Neutrophil (primary cell): Measurements from ENCODE around the gene TMEM91.
A peak's percentile ranks its signal among the peaks of the same experiment; 100 is the strongest.

ENCODE experiments used
- H3K27ac ChIP-seq: fragments of 200-600 bp; sonication (generic); 2 replicates; pipeline ENCODE4 v1.5.1; 2016; ENCODE audit warnings: mild to moderate bottlenecking, moderate library complexity
- H3K27me3 ChIP-seq: fragments of 200-600 bp; sonication (generic); 2 replicates; pipeline ENCODE4 v1.6.0; 2016; ENCODE audit warnings: mild to moderate bottlenecking
- H3K36me3 ChIP-seq: fragments of 200-600 bp; sonication (generic); 2 replicates; pipeline ENCODE4 v1.5.1; 2017
- H3K4me1 ChIP-seq, 2 experiments: fragments of 200-600 bp in 1 of 2; sonication (generic) in 1 of 2; 1 replicate in 1 of 2; 2 replicates in 1 of 2; pipeline versions ENCODE4 v1.5.1 to v1.6.1; 2013 to 2016; ENCODE audit warnings: low read depth in 1 of 2, low read length in 1 of 2, mild to moderate bottlenecking in 1 of 2, moderate library complexity in 1 of 2; ENCODE audit not compliant: control insufficient read depth in 1 of 2, insufficient read depth in 1 of 2
- H3K4me3 ChIP-seq, 2 experiments: fragments of 200-600 bp in 1 of 2; sonication (generic) in 1 of 2; 1 replicate in 1 of 2; 2 replicates in 1 of 2; pipeline ENCODE4 v1.5.1; 2013 to 2016; ENCODE audit warnings: low read depth in 1 of 2, low read length in 1 of 2, mild to moderate bottlenecking in 1 of 2, moderate library complexity in 1 of 2
- H3K9me3 ChIP-seq: fragments of 200-600 bp; sonication (generic); 2 replicates; pipeline ENCODE4 v1.5.1; 2016
- CTCF ChIP-seq: fragments of 200-600 bp; sonication (generic); IDR thresholded peaks from 2 replicates; pipeline ENCODE4 v1.5.1; 2016; ENCODE audit warnings: antibody characterized with exemption

The TMEM91 gene

GRCh38 chr19:41391618-41392017, 15.3 kb downstream of the TMEM91 start:
- no peaks in the 10 kb centered on the region for H3K27me3 ChIP-seq
- H3K4me3 ChIP-seq = no peak overlapping the region
- H3K4me1 ChIP-seq = peaks cover 37 to 40% of the 10 kb centered on the region in 2 experiments
- peaks cover 24% of the 10 kb centered on the region for H3K36me3 ChIP-seq
- H3K9me3 ChIP-seq = no peaks in the 10 kb centered on the region
- H3K27ac ChIP-seq = no peak overlapping the region
- TF ChIP-seq CTCF = no peak

- Histone ChIP-seq H3K36me3 (peaks cover 16% of the 10 kb centered on the region), H3K9me3 (no peaks in the 10 kb centered on the region), H3K27me3 (no peaks in the 10 kb centered on the region), H3K4me1 (peaks cover 38 to 44% of the 10 kb centered on the region in 2 experiments), H3K27ac (peak overlapping the region; percentile 20), H3K4me3 (no peak overlapping the region)
- no peak for TF ChIP-seq CTCF
These were observed 16.4 kb downstream of the TMEM91 start for GRCh38 chr19:41392775-41393174.

- Histone ChIP-seq H3K27me3 (no peaks in the 10 kb centered on the region), H3K36me3 (peaks cover 16% of the 10 kb centered on the region), H3K4me3 (no peak overlapping the region), H3K9me3 (no peaks in the 10 kb centered on the region), H3K4me1 (peaks cover 39 to 41% of the 10 kb centered on the region in 2 experiments), H3K27ac (no peak overlapping the region)
- TF ChIP-seq CTCF = no peak
These were observed 19.0 kb downstream of the TMEM91 start for GRCh38 chr19:41395355-41395754.

GRCh38 chr19:41397086-41398049, 21.0 kb downstream of the TMEM91 start, which contains the start of the genes BCKDHA and EXOSC5:
Gene BCKDHA (plus strand): TSS chr19:41397818. CDS start chr19:41397828, 10 bp downstream.
Gene EXOSC5 (minus strand): TSS chr19:41397359. CDS start chr19:41397328, 31 bp downstream.
- H3K27me3 ChIP-seq = no peaks in the 10 kb centered on the region
- no peaks in the 10 kb centered on the region for H3K9me3 ChIP-seq
- H3K27ac ChIP-seq = peak within 1 kb of the TSS; percentile 91
- peak; percentile 51 for TF ChIP-seq CTCF
- no peaks in the 10 kb centered on the region for H3K36me3 ChIP-seq
- peak within 1 kb of the TSS; percentile 76 to 85 for H3K4me3 ChIP-seq
- peaks cover 39 to 41% of the 10 kb centered on the region in 2 experiments for H3K4me1 ChIP-seq

GRCh38 chr19:41398050-41398418, 21.7 kb downstream of the TMEM91 start:
- Histone ChIP-seq H3K4me3 (peak overlapping the region; percentile 76 to 85), H3K36me3 (no peaks in the 10 kb centered on the region), H3K9me3 (no peaks in the 10 kb centered on the region), H3K27me3 (no peaks in the 10 kb centered on the region), H3K4me1 (peaks cover 38 to 41% of the 10 kb centered on the region in 2 experiments), H3K27ac (peak overlapping the region; percentile 91)
- no peak for TF ChIP-seq CTCF
